Suppressor macrophage treated with lipopolysaccharide for 1 hour (primary cell): ENCODE data around the gene STX17.

Experiments
- DNase-seq, 3 donors: peaks; one replicate each; pipeline ENCODE4 v3.0.0-alpha.2; 2020 to 2022

The STX17 gene

GRCh38 chr9:99911600-99911999 is 5.1 kb downstream of the STX17 start:
- no peak for DNase-seq

- DNase-seq, result no peak
These were observed 10.2 kb downstream of the STX17 start for GRCh38 chr9:99916650-99917049.

GRCh38 chr9:99918134-99918533 is 11.7 kb downstream of the STX17 start:
- DNase-seq, result no peak

GRCh38 chr9:99919930-99920329 is 13.5 kb downstream of the STX17 start:
- DNase-seq, result no peak

- DNase-seq, result no peak
These were observed 15.6 kb downstream of the STX17 start for GRCh38 chr9:99921875-99922710.

- DNase-seq, result no peak
These were observed 16.2 kb downstream of the STX17 start for GRCh38 chr9:99922711-99923030.

GRCh38 chr9:99925541-99925940 is 19.1 kb downstream of the STX17 start:
- no peak for DNase-seq

GRCh38 chr9:99929652-99930051 is 23.2 kb downstream of the STX17 start:
- DNase-seq, result no peak

- peak in 1 of 3 donors; percentile 5 for DNase-seq
These were observed 24.8 kb downstream of the STX17 start for GRCh38 chr9:99931155-99931840.

- DNase-seq, result no peak
These were observed 30.6 kb downstream of the STX17 start for GRCh38 chr9:99936947-99937587.

- DNase-seq, result no peak
These were observed 40.9 kb downstream of the STX17 start for GRCh38 chr9:99947395-99947794.

- no peak for DNase-seq
These were observed 42.0 kb downstream of the STX17 start for GRCh38 chr9:99948482-99948881.

- DNase-seq, result no peak
These were observed 42.4 kb downstream of the STX17 start for GRCh38 chr9:99948896-99949295.

GRCh38 chr9:99953861-99954507 is 47.5 kb downstream of the STX17 start:
- no peak for DNase-seq

GRCh38 chr9:99954819-99955218 is 48.4 kb downstream of the STX17 start:
- DNase-seq, result no peak

GRCh38 chr9:99955606-99956005 is 49.2 kb downstream of the STX17 start:
- DNase-seq, result no peak

GRCh38 chr9:99962680-99963261 is 56.3 kb downstream of the STX17 start:
- peak; percentile 33 to 63 (median 54) for DNase-seq

GRCh38 chr9:99964336-99964735 is 57.9 kb downstream of the STX17 start:
- no peak for DNase-seq

- DNase-seq, result no peak
These were observed 59.5 kb downstream of the STX17 start for GRCh38 chr9:99966001-99966400.

- no peak for DNase-seq
These were observed 60.3 kb downstream of the STX17 start for GRCh38 chr9:99966716-99967115.

- no peak for DNase-seq
These were observed 61.0 kb downstream of the STX17 start for GRCh38 chr9:99967457-99967856.

GRCh38 chr9:99970481-99970880 is 64.0 kb downstream of the STX17 start:
- DNase-seq, result no peak

GRCh38 chr9:99971410-99971809 is 65.0 kb downstream of the STX17 start:
- DNase-seq, result no peak
